CD4-positive, alpha-beta T cell treated with Interleukin-6 for 4 hours (primary cell): ENCODE results near the gene CDKN2C.
"Not testable (repeated sequence)": the region's sequence is repeated elsewhere in the genome, so short reads cannot be mapped to it uniquely, and the experiment has no call there.

ENCODE experiments used
- DNase-seq: peaks from one replicate; pipeline ENCODE4 v3.0.0-alpha.2; 2020; ENCODE audit warnings: mixed read lengths

The CDKN2C gene

DNA sequence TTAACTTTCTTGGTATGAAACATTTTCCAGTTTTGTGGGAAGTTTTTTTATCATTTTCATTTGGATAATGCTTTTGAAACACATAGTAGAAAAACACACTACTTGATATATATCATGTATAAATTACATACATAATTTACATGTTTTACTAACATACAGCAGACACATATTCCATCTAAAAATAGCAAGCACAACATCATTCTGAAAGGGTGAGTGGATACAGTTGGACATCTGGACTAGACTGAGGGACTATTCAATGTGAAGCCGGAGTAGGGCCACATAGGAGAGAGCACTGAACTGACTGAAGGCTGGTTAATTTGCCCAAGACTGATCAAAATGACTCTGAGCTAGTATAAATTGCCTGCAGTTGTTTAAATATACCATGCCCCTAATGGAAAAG is 11.7 kb downstream of the CDKN2C start:
- no peak for DNase-seq

DNA sequence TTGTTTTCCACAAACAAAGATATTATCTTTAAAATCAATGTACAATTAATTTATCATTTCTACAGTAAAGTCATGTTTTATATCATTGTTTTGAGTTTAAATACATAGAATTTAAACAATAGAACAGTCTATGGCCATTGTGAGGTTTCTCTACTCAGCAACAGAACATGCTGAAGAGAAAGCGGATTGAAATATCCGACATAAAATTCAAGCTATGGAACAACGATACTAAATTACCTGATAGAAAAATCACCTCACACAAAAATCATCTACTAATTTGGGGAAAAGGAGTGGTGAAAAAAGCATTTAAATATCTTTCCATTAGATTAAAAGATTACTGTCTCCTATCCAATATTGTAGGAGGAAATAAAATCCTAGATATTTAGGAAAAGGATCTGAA is 12.6 kb downstream of the CDKN2C start:
- no peak for DNase-seq

DNA sequence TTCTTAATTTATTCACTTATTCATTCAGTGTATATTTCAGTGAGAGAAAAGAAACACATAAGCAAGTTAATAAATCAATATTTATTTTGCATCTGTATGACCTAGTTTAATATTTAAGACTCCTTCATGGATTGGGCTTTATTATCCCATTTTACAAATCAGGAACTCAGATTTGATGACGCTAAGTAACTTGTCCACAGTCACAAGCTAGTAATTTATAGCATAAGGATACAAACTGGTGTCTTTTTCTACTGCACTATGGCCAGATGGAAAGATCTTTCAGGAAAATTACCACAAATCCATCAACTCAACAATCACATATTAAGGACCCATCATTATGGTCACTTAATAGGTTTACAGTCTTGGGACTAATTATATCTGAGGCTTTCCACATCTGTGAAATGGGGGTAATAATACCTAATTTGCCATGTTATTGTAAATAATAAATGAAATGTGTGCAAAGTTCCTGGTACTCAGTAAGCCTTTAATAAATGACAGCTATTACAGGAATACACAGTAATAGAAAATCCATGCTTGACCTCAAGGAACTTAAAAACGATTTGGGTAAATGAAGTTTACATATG is 13.3 kb downstream of the CDKN2C start:
- DNase-seq: no peak

GRCh38 chr1:50985094-50985493 is 15.0 kb downstream of the CDKN2C start:
- DNase-seq: no peak

GRCh38 chr1:50986653-50987052 is 16.6 kb downstream of the CDKN2C start:
- no peak for DNase-seq

DNA sequence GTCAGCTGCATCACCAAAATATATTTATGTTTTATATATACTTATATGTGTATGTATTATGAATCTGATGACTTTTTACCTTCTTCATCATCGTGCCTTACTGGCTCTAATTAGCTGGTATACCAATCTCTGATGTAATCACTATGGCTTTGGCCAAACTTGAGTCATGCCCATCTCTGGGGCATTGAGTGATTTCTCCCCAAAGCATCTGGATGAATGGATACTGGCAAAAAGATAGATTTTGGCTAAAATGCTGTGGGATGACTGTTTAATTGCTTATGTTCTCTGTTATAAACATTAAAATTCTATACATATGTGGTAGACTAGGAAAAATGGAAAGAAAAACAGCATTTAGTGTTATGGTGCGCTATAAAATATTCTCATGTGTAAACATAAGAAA is 19.6 kb downstream of the CDKN2C start:
- DNase-seq: no peak

GRCh38 chr1:50992532-50993318 is 22.7 kb downstream of the CDKN2C start:
- DNase-seq: no peak

- DNase-seq: no peak
Measured at GRCh38 chr1:50993645-50994044, 23.6 kb downstream of the CDKN2C start.

DNA sequence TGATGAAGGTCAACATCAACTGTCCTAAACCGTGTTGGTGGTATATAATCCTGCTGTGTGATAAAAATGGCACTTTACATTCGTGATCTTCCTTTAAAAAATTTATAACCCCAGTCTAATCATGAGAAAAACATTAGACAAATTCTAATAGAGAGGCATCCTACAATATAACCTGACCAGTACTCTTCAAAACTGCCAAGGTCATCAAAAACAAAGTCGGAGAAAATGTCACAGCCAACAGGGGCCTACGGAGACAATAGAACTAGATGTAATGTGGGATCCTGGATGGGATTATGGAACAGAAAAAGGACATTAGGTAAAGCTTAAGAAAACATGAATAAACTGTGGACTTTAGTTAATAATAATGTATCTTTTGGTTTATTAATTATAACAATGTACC is 25.0 kb downstream of the CDKN2C start:
- no peak for DNase-seq

- no peak for DNase-seq
Measured at GRCh38 chr1:50995651-50996050, 25.6 kb downstream of the CDKN2C start.

DNA sequence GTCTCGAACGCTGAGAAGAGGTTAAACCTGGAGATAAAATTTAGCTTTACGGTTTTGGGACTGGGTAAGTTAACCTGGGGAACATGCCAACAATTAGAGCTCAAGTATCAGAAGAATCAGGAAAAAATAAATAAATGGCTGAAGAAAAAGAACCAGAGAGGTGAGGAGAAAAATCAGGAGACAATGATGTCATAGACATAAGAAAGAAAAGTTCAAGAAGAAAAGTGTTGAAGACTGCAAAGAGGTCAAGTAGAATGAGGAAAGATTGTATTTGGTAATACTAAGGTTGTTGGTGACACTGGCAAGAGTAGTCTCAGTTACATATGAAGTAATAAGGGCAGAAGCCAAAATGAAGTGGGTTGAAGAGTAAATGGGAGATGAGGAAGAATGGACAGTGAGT is 26.0 kb downstream of the CDKN2C start:
- no peak for DNase-seq

- DNase-seq: not testable (repeated sequence)
Measured at GRCh38 chr1:50999375-50999774, 29.3 kb downstream of the CDKN2C start.

DNA sequence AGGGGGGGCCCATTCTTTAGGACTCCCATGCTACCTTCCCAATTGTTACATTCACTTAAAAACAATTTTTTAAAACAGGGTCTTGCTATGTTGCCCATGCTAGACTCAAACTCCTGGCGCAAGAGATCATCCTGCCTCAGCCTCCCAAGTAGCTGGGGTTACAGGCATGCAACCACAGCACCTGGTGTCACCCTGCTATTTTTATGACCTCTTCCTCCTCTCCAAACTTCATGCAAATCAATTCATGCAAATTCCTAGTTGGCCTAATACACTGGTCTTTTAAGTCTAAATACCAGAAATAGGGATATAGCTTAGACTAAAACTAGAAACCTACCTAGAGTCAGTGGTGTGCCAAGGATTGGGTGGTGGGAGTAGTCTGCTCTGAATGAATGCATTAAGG is 30.1 kb downstream of the CDKN2C start:
- no peak for DNase-seq

DNA sequence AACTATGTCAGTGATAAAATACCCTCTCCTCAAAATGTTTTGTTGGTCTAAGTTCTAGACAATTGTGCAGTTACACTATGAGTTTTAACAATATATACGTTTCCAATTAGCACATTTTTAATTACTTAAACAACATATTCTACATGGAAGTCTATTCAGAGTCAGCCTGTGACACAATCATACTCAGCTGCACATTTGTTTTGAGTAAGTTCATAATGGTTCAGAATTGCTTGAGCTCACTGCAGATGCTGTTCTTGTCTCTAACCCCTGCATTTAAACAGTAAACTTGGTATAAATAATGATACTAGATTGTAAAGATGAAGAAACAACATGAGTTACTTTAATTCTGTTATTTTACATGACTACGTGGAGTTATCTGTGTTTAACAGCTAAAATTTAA is 30.6 kb downstream of the CDKN2C start:
- no peak for DNase-seq

DNA sequence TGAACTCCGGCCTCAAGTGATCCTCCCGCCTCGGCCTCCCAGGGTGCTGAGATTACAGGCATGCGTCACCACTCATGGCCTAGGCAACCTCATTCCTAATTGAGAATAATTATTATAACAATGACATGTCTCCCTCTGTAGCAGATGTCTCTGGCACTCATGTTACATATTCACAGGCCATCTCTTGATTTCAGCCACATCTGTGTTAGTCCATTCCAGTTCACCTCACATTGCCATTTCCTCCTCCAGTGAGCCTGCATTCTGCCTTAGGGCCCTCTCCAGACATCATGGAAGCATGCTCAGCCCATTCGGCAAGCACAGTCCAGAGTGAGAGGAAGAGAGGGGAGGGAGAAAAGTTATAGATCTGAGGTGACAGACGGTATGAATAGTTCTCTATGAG is 32.5 kb downstream of the CDKN2C start:
- no peak for DNase-seq

- not testable (repeated sequence) for DNase-seq
Measured at GRCh38 chr1:51005549-51005948, 35.5 kb downstream of the CDKN2C start.

DNA sequence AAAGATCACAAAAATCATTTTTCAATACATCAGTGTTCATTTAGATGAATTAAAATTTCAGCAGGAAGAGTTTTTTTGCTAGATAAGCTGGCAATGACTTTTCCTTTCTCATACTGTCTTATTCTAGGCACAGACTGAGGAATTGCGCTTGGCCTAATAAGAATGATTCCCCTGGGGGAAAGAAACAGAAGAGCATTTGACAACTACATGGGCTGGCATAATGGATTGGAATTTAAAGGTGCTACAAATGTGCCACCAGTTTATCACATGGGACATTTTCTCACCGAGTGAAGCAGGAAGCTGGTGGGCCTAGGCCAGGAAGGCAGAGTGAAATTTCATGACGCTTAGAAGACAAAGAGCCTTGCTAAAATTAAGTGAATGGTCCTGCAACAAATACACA is 39.3 kb downstream of the CDKN2C start:
- no peak for DNase-seq

DNA sequence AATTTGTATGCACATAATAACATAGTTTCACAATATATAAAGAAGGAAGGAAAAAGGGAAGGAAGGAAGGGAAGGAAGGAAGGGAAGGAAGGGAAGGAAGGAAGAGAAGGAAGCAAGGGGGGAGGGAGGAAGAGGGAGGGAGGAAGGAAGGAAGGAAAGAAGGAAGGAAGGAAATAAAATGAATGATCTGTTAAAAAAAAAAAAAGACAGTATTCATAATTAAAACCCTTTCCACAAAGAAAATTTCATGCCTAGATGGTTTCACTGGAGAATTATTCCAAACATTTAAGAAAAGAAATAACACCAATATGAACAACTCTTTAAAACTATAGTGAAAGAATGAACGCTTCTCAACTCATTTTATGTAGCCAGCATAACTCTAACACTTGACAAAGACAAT is 44.8 kb downstream of the CDKN2C start:
- no peak for DNase-seq

GRCh38 chr1:51019811-51020210 is 49.8 kb downstream of the CDKN2C start:
- DNase-seq: no peak
